Testis (tissue), 3 donors: Measurements from ENCODE around the gene PPAT. TPM values are rescaled to one million over a fixed set of nuclear protein-coding genes. Genes with fewer than 3 reads are reported as not detected.
A peak's percentile ranks its signal among the peaks of the same experiment; 100 is the strongest.

Source experiments
- DNase-seq: peaks from one replicate; pipeline ENCODE4 v3.0.0-alpha.2; 2019
- H3K27ac ChIP-seq, 2 donors: fragments of 200-600 bp; sonication (generic); one replicate each; pipeline ENCODE4 v1.5.1; 2019
- H3K27me3 ChIP-seq: fragments of 200-600 bp; sonication (generic); one replicate; pipeline ENCODE4 v1.5.1; 2019
- H3K36me3 ChIP-seq: fragments of 200-600 bp; sonication (generic); one replicate; pipeline ENCODE4 v1.5.1; 2017; ENCODE audit warnings: low read depth; ENCODE audit errors: missing control alignments
- H3K4me1 ChIP-seq: fragments of 200-600 bp; sonication (generic); one replicate; pipeline ENCODE4 v1.5.1; 2019
- H3K4me3 ChIP-seq, 2 donors: fragments of 200-600 bp; sonication (generic); one replicate each; pipeline ENCODE4 v1.5.1; 2017 to 2019
- H3K9me3 ChIP-seq: fragments of 200-600 bp; sonication (generic); one replicate; pipeline ENCODE4 v1.5.1; 2017
- CTCF ChIP-seq, 3 experiments: fragments of 450-650 bp in 2 of 3; fragments of 200-600 bp in 1 of 3; sonication (generic) in 1 of 3; IDR thresholded peaks; one replicate each; pipeline ENCODE4 v1.5.1; 2016 to 2019; ENCODE audit warnings: antibody characterized with exemption in 3 of 3, mild to moderate bottlenecking in 2 of 3, moderate library complexity in 1 of 3
- POLR2A ChIP-seq: fragments of 450-650 bp; IDR thresholded peaks from one replicate; pipeline ENCODE4 v1.6.1; 2017; ENCODE audit warnings: antibody characterized with exemption, mild to moderate bottlenecking, moderate library complexity
- WGBS, 2 donors: methylation state at CpG; one replicate each; pipeline ENCODE4 v1.1.5; 2018; 5-methylcytosine and 5-hydroxymethylcytosine counted together
- intact Hi-C: fragments of 100-400 bp; cut with DNase I; formaldehyde crosslinking; loops from one replicate; pipeline ENCODE4 v1.15.1; 2023; ENCODE audit warnings: low total_unique reads
- polyA plus RNA-seq: library from polyadenylated mRNA; stranded (reverse); fragments of 350-450 nt; fragmentation: Illumina TruSeq; extraction: RNeasy Lipid Tissue Mini Kit (QIAGEN cat#74804); gene quantifications from one replicate; pipeline ENCODE4 v1.2.3, GENCODE V29; 2014; ENCODE audit warnings: low read depth, low replicate concordance; ENCODE audit not compliant: insufficient read depth
- total RNA-seq, 2 donors: library from RNA; depleted of rRNA; stranded (reverse); fragments of >200 nt; gene quantifications; one replicate each; pipeline ENCODE4 v1.2.3, GENCODE V29; 2016

Gene PPAT
- total and polyA plus RNA-seq, 3 donors from 2014 or later = 14.9 to 22.5 (median 20.1) TPM

DNA sequence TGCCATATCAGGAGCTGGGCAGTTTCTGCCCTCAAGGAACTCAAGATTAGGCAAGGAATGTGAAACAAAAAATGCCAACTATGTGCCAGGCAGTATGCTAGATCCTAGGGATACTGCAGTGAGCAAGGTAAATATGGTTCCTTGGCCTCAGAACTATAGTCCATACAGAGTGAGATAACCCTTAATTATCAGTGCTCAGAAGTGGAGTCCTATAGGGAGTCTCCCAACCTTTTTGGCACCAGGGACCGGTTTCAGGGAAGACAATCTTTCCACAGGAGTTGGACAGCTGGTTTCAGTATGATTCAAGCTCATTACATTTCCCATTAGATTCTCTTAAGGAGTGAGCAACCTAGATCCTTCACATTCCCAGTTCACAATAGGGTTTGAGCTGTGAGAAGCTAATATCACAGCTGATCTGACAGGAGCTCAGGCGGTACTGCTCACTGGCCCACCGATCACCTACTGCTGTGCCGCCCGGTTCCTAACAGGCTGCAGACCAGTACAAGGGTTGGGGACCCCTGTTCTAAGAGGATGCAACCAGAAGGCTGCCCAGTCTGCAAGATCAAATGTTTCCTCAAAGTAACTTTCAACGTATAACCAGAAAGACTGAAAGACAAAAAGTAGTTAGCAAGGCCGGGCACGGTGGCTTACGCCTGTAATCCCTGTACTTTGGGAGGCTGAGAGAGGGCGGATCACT is 30.3 kb upstream of the PPAT start:
- WGBS, 2 donors = 49 to 56% methylated on average over 10 of the region's 10 CpGs
- no peak for DNase-seq
- H3K27ac ChIP-seq = no peak overlapping the region
- no peaks in the 10 kb centered on the region for H3K9me3 ChIP-seq
- peak overlapping the region in 1 of 2 donors; percentile 100 for H3K4me3 ChIP-seq
- no peaks in the 10 kb centered on the region for H3K36me3 ChIP-seq
- H3K4me1 ChIP-seq = peaks cover 20% of the 10 kb centered on the region
- H3K27me3 ChIP-seq = no peaks in the 10 kb centered on the region
- intact Hi-C loops = no loop called here
- TF ChIP-seq POLR2A (no peak), CTCF (IDR thresholded peaks at IDR 0.05) (no peak)

DNA sequence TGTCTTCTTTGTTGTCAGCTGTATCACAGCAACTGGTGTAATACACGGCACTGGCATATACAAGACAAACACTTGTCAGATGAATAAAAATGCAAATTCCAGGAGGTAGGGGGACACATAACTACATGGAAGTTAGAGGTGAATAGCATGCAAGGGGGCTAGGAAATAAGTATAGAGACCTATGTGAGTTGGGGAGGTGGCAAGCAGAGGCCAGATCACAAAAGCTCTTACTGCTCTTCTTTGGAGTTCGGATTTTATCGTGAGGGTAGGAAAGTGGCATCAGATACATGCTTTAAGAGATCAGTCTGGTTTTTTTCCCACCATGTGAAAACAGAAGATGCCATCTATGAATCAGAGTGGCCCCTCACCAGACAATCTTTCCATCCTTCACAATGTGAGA is 29.2 kb upstream of the PPAT start:
- no peaks in the 10 kb centered on the region for H3K27me3 ChIP-seq
- H3K36me3 ChIP-seq = no peaks in the 10 kb centered on the region
- H3K9me3 ChIP-seq = no peaks in the 10 kb centered on the region
- intact Hi-C loops = no loop called here
- no peak for DNase-seq
- H3K4me1 ChIP-seq = peaks cover 20% of the 10 kb centered on the region
- H3K4me3 ChIP-seq = no peak overlapping the region
- TF ChIP-seq POLR2A = no peak
- TF ChIP-seq CTCF (IDR thresholded peaks at IDR 0.05) = no peak
- no peak overlapping the region for H3K27ac ChIP-seq
- WGBS, 2 donors = 75 to 78% methylated on average over 3 of the region's 3 CpGs

GRCh38 chr4:56463711-56464110 is 28.3 kb upstream of the PPAT start:
- intact Hi-C loops = no loop called here
- Histone ChIP-seq H3K9me3 (no peaks in the 10 kb centered on the region), H3K36me3 (no peaks in the 10 kb centered on the region), H3K27me3 (no peaks in the 10 kb centered on the region), H3K4me3 (no peak overlapping the region), H3K4me1 (peaks cover 16% of the 10 kb centered on the region), H3K27ac (no peak overlapping the region)
- WGBS, 2 donors = 73 to 84% methylated on average over 5 of the region's 5 CpGs
- DNase-seq = no peak
- TF ChIP-seq POLR2A (no peak), CTCF (IDR thresholded peaks at IDR 0.05) (no peak)

DNA sequence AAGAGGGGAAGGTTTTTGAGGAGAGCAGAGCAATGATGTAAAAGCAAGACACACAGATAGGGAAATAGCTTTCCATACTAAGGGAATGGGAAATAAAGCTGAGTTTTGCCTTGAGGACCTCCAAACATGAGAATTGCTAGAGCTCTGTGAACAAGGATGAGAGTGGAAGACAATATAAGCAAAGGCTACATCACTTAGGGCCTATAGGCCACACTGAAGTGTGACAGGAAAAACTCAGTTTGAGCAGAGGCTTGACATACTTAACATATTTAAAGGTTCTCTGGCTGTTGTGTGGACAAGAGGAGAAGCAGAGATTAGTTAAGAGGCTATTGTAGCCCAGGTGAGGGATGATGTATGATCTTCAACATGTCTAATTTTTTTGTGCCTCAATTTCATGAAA is 26.7 kb upstream of the PPAT start:
- no peaks in the 10 kb centered on the region for H3K36me3 ChIP-seq

More for the DNA sequence above, 26.7 kb upstream of the PPAT start:
- TF ChIP-seq CTCF (IDR thresholded peaks at IDR 0.05) = no peak
- TF ChIP-seq POLR2A = no peak
- H3K27ac ChIP-seq = no peak overlapping the region
- H3K4me1 ChIP-seq = peaks cover 11% of the 10 kb centered on the region
- intact Hi-C loops = no loop called here
- no peaks in the 10 kb centered on the region for H3K27me3 ChIP-seq
- H3K9me3 ChIP-seq = no peaks in the 10 kb centered on the region
- H3K4me3 ChIP-seq = no peak overlapping the region
- DNase-seq = no peak
